Hepatic stellate cell (primary cell): ENCODE data around the gene ACSF2.

Experiments used
- DNase-seq: peaks from one replicate; pipeline ENCODE4 v3.0.0; 2011; ENCODE audit warnings: low spot score

ACSF2 gene

GRCh38 chr17:50478391-50479381 is 52.7 kb downstream of the ACSF2 start, which contains the start of gene RSAD1:
Gene RSAD1 (plus strand): TSS chr17:50478860. CDS start chr17:50478885, 25 bp downstream.
- DNase-seq = peak; percentile 86

- peak; percentile 88 for DNase-seq
Measured at GRCh38 chr17:50479522-50480141, 53.6 kb downstream of the ACSF2 start.

GRCh38 chr17:50480142-50480764 is 54.2 kb downstream of the ACSF2 start:
- DNase-seq = no peak

- no peak for DNase-seq
Measured at GRCh38 chr17:50480854-50481490, 55.0 kb downstream of the ACSF2 start.

GRCh38 chr17:50481648-50482047 is 55.6 kb downstream of the ACSF2 start:
- DNase-seq = no peak

GRCh38 chr17:50482110-50482509 is 56.1 kb downstream of the ACSF2 start:
- no peak for DNase-seq

- peak; percentile 95 for DNase-seq
Measured at GRCh38 chr17:50482516-50482915, 56.5 kb downstream of the ACSF2 start.

GRCh38 chr17:50483266-50483665 is 57.2 kb downstream of the ACSF2 start:
- DNase-seq = no peak

GRCh38 chr17:50484386-50485155 is 58.6 kb downstream of the ACSF2 start:
- DNase-seq = no peak

- DNase-seq = no peak
Measured at GRCh38 chr17:50487213-50488096, 61.4 kb downstream of the ACSF2 start.

GRCh38 chr17:50488880-50489279 is 62.9 kb downstream of the ACSF2 start:
- no peak for DNase-seq

- no peak for DNase-seq
Measured at GRCh38 chr17:50491505-50491904, 65.5 kb downstream of the ACSF2 start.

- DNase-seq = no peak
Measured at GRCh38 chr17:50492214-50492613, 66.2 kb downstream of the ACSF2 start.

- no peak for DNase-seq
Measured at GRCh38 chr17:50493744-50494143, 67.7 kb downstream of the ACSF2 start.

GRCh38 chr17:50495217-50495823 is 69.3 kb downstream of the ACSF2 start:
- DNase-seq = no peak

- no peak for DNase-seq
Measured at GRCh38 chr17:50495918-50496317, 69.9 kb downstream of the ACSF2 start.

GRCh38 chr17:50498021-50498874 is 72.2 kb downstream of the ACSF2 start:
- DNase-seq = no peak

- DNase-seq = no peak
Measured at GRCh38 chr17:50499270-50499669, 73.3 kb downstream of the ACSF2 start.

GRCh38 chr17:50499721-50500120 is 73.7 kb downstream of the ACSF2 start:
- DNase-seq = no peak
